Activated CD8-positive, alpha-beta memory T cell treated with anti-CD3 and anti-CD28 coated beads, Interleukin-2, amount 50 U/mL, for 4 hours (primary cell): Measurements from ENCODE around the gene TRPM2.

Experiments
- DNase-seq: peaks from one replicate; pipeline ENCODE4 v3.0.0-alpha.2; 2020

Gene TRPM2

DNA sequence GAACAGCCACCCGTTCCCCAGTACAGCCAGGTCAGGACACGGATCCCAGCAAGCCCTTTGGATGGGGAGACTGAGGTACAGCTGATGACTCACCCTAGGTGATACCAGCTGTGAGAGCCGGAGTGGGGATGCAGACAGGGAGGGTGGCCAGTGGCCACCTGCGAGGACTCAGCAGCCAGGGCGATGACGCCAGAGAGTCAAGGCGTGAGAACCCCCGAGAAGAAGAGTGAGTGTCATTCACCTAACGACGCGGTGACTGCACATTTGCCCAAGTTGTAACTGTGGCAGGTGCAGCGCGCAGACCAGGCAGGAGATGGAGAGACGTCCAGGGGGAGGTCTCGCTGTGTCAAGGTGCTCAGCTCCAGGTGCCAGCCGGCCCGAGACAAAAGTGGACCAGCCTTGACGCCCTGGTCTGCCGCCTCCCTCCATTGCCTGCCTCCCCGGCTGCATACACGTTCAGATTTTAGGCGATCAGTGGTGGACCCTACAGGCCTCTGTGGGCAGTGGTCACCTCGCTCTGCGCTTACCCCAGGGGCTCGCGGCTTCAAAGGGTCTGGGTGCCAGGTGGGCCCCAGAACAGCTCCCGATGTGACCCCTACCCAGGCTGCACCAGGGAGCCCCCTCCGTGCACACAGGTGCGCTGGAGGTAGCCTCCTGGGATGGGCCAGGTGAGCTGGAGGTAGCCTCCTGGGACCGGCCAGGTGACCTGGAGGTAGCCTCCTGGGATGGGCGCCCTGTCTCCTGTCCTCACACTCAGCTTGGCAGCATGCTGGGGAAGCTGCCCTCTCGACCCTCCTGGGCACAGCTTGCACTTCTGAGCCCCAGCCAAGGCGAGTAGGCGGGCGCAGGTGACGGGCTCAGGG, 113.8 kb downstream of the TRPM2 start:
- no peak for DNase-seq

DNA sequence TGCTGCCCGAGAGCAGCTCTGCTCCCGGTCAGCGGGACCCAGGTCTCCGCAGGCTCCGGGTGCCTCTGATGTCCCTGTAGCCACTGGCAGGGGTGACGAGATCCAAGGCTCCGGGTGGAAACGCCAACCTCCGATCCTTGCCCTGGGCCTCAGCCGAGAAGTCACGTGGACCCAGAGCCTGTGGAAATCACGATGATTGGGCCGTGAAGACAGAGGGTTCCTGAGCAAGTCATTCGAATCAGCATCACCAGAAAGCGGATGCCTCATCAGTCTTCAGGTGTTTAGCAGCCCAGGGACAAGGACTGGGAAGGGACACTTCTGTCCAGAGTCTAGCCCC, 114.4 kb downstream of the TRPM2 start:
- DNase-seq, result no peak

- no peak for DNase-seq
Measured at GRCh38 chr21:44471341-44471740, 117.9 kb downstream of the TRPM2 start.

- DNase-seq, result no peak
Measured at GRCh38 chr21:44471996-44472395, 118.6 kb downstream of the TRPM2 start.

- DNase-seq, result no peak
Measured at GRCh38 chr21:44473915-44474555, 120.6 kb downstream of the TRPM2 start.

DNA sequence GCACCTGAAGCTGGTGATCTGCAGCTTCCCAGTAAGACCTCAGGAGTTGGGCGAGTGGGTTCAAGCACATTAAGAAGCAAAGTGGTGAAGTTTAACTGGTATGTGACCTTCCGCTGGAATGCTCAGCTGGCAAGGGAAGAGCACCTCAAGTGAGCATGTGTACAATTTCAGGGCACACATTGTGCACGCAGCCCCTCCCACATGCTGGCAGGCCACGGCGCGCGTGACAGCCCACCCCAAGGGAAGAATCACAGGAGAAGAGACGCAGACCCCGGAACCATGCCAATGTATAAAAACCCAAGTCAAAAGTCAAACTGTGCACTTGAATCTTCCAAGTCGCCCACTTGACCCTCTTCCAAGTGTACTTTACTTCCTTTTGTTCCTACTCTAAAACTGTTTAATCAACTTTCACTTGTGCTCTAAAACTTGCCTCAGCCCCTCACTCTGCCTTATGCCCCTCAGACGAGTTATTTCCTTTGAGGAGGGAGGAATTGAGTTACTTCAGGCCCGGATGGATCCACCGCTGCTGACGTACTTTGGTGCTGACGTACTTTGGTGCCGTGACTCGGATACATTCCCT, 121.9 kb downstream of the TRPM2 start:
- DNase-seq, result no peak

GRCh38 chr21:44477131-44477530, 123.7 kb downstream of the TRPM2 start:
- no peak for DNase-seq

DNA sequence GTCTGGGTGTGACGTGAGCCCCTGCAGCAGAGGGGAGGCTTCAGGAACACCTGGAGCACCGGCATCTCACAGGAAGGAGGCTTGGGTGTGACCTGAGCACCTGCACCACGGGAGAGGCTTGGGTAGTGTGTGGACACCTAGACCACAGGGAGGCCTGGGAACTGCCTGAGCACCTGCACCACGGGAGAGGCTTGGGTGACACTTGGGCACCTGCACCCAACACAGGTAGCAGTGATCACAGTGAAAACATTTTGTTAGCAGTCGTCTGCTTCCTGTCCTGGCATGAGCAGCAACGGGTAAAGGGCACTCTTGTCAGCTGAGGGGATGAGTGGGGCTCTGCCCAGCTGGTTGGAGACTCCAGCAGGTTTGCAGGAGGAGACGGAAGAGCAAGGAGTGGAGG, 124.3 kb downstream of the TRPM2 start:
- no peak for DNase-seq

- no peak for DNase-seq
Measured at GRCh38 chr21:44478124-44478800, 124.8 kb downstream of the TRPM2 start.

- no peak for DNase-seq
Measured at GRCh38 chr21:44478801-44479167, 125.4 kb downstream of the TRPM2 start.

DNA sequence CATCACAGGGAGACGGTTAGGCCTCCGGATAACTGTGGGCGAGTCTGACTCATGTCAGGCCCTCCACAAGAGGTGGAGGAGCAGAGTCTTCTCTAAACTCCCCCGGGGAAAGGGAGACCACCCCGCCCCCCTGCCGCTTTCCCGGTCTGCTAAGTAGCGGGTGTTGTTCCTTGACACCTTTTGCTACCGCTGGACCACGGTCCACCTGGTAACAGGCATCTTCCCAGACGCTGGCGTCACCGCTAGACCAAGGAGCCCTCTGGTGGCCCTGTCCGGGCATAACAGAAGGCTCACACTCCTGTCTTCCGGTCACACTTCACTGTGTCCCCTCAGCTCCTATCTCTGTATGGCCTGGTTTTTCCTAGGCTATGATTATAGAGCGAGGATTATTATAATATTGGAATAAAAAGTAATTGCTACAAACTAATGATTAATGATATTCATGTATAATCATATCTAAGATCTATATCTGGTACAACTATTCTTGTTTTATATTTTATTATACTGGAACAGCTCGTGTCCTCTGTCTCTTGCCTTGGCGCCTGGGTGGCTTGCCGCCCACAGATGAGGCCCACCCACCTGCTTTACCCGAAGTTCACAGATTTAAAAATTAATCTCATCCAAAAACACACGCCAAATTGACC, 126.3 kb downstream of the TRPM2 start:
- DNase-seq, result peak; percentile 40

- DNase-seq, result no peak
Measured at GRCh38 chr21:44480200-44481053, 127.0 kb downstream of the TRPM2 start.

DNA sequence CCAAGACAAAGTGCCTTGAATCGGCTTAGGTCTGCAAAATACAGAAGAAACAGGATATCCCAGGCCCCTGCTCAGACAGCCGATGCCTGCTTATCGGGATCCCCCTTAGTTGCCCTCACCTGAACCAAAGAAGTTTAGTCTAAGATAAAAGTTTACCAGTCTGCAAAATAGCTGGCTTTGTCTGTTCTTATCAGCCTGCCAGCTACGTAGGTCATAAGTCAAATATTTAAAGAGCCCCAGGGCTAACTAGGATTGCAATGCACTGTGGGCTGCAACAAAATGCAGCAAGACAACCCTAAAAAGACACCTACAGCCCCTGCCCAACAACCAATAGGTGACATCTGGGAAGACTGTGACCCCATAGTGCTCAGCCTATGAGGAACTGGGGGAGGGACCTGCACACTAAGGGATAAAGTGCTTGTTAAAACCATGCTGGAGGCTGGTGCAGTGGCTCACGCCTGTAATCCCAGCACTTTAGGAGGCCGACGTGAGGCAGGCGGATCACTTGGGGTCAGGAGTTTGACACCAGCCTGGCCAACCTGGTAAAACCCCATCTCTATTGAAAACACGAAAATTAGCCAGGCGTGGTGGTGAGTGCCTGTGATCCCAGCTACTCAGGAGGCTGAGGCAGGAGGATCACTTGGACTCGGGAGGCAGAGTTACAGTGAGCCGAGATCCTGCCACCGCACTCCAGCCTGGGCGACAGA, 129.3 kb downstream of the TRPM2 start:
- no peak for DNase-seq

- DNase-seq, result no peak
Measured at GRCh38 chr21:44483288-44484237, 130.1 kb downstream of the TRPM2 start.

DNA sequence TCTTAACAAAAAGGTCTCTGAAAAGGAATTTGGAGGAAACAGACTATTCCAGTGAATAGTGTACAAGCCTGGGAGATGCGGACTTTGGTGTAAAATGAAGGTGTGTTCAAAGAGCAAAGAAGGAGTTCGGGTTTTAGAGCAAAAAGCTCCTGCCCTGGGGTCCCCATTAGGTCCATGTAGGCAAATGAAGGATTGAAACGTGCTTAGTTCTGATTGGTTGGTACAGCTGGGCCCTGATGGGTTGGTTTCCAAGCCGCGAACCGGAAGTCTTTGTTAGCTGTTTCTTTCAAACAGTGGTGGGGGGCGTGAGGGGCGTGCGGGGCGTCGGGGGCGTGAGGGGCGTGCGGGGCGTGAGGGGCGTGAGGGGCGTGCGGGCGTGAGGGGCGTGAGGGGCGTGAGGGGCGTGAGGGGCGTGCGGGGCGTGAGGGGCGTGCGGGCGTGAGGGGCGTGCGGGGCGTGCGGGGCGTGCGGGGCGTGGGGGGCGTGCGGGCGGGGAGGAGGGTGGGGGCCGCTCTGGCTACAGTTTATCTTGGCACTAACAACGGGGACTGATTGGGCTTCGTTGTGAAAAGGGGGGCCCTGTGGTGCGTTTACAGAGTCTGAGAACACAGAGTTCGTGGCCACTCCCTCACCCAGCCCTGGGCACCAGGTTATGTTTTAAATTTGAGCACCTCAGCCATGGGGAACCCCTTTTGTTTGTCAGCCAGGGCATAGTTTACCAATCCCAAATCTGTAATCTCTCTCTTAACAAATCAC, 131.3 kb downstream of the TRPM2 start:
- DNase-seq, result no peak

DNA sequence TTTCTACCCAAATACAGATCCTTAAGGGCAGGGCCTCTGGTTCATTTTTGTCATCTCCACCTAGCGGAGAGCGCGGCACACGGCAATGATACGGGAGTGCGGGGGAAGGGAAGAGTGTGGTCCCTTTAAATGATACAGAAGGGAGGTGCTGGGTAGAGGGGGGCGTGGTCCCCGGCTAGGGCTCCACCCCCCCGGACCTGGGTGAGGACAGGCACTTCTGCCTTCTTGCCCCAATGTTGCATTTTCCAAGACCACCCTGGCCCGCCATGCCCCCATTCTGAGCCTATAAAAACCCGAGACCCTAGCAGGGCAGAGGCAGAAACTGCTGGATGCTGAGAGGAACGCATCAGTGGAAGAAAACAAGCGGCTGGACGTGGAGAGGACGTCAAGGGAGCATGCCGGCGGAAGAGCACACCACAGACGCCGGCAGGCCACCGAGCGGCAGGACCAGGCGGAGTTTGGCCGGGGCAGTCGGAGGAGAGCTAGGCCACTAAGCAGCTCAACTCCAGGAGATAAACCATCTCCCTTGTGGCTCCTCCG, 131.9 kb downstream of the TRPM2 start:
- peak; percentile 57 for DNase-seq

DNA sequence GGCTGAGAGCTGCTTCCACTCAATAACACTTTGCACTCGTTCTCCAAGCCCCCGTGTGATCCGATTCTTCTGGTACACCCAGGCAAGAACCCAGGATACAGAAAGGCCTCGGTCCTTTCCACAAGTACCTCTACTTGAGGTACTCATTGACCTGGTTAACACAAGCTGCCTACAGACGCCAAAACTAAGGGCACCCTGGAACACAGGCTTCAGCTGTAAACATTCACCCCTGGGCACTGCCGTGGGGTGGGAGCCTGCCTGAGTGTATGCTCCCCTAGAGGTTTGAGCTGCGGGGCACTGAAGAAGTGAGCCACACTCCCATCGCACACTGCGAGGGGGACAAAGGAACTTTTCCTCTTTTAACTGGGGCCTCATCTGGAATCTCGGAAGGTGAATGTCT, 132.4 kb downstream of the TRPM2 start:
- no peak for DNase-seq

GRCh38 chr21:44486302-44486701, 132.9 kb downstream of the TRPM2 start:
- no peak for DNase-seq

GRCh38 chr21:44487831-44488230, 134.4 kb downstream of the TRPM2 start:
- DNase-seq, result peak; percentile 44
